PC-9 (cell line): ENCODE measurements around the gene C2CD3. TPM values are rescaled to one million over a fixed set of nuclear protein-coding genes. Genes with fewer than 3 reads are reported as not detected.

Experiments used
- BruUV-seq: library from RNA; stranded (reverse); fragments of 400-500 nt; replicated peaks from 2 replicates; lab custom pipeline; 2021; lab: Mats Ljungman, UMichigan
- CTCF ChIA-PET: fragments of 300-600 bp; sonication (Branson Sonifier 250); formaldehyde crosslinking; loops from one replicate; lab custom pipeline; 2022; ENCODE audit warnings: antibody characterized with exemption; lab: Charles Lee
- POLR2A ChIA-PET: fragments of 300-600 bp; sonication (Branson Sonifier 250); formaldehyde crosslinking; loops from one replicate; lab custom pipeline; 2022; ENCODE audit warnings: antibody characterized with exemption; ENCODE audit not compliant: unreplicated experiment; lab: Charles Lee
- DNase-seq, 2 experiments: peaks; one replicate each; pipeline versions ENCODE4 v3.0.0 to v3.0.0-alpha.2; 2015 to 2022; ENCODE audit warnings: mixed read lengths in 1 of 2
- H2AFZ ChIP-seq: fragments of 200-600 bp; sonication (generic); 2 replicates; pipeline ENCODE4 v1.8.1; 2017; ENCODE audit warnings: antibody characterized with exemption
- H3F3A ChIP-seq: fragments of 200-600 bp; sonication (generic); 2 replicates; pipeline ENCODE4 v1.8.1; 2017; ENCODE audit warnings: antibody characterized with exemption, mild to moderate bottlenecking, low read depth; ENCODE audit not compliant: insufficient read depth
- H3K27ac ChIP-seq: fragments of 200-600 bp; sonication (generic); 2 replicates; pipeline ENCODE4 v1.6.1; 2016; ENCODE audit warnings: mixed run types
- H3K27me3 ChIP-seq: fragments of 200-600 bp; sonication (generic); 2 replicates; pipeline ENCODE4 v1.6.1; 2016; ENCODE audit warnings: low read depth, mixed run types; ENCODE audit not compliant: insufficient read depth
- H3K36me3 ChIP-seq: fragments of 200-600 bp; sonication (generic); 2 replicates; pipeline ENCODE4 v1.6.1; 2016; ENCODE audit warnings: low read depth, mixed run types
- H3K4me1 ChIP-seq: fragments of 200-600 bp; sonication (generic); replicated peaks from 2 replicates; pipeline ENCODE4 v1.6.1; 2016; ENCODE audit warnings: mixed run types; ENCODE audit not compliant: insufficient read depth
- H3K4me2 ChIP-seq: fragments of 200-600 bp; sonication (generic); 2 replicates; pipeline ENCODE4 v1.6.1; 2017; ENCODE audit warnings: mixed run types
- H3K4me3 ChIP-seq: fragments of 200-600 bp; sonication (generic); 2 replicates; pipeline ENCODE4 v1.6.1; 2016; ENCODE audit warnings: mixed run types
- H3K79me2 ChIP-seq: fragments of 200-600 bp; sonication (generic); 2 replicates; pipeline ENCODE4 v1.6.1; 2017; ENCODE audit warnings: low read depth, mixed run types
- H3K9me2 ChIP-seq: fragments of 200-600 bp; sonication (generic); 2 replicates; pipeline ENCODE4 v1.8.1; 2017; ENCODE audit warnings: mild to moderate bottlenecking; ENCODE audit not compliant: insufficient read depth
- H3K9me3 ChIP-seq: fragments of 200-600 bp; sonication (generic); 2 replicates; pipeline ENCODE4 v1.8.1; 2016; ENCODE audit warnings: low read depth; ENCODE audit not compliant: insufficient read depth
- H4K20me1 ChIP-seq: fragments of 200-600 bp; sonication (generic); 2 replicates; pipeline ENCODE4 v1.8.1; 2017; ENCODE audit not compliant: insufficient read depth
- CTCF ChIP-seq: fragments of 200-600 bp; sonication (generic); conservative IDR thresholded peaks from 2 replicates; pipeline ENCODE4 v1.6.1; 2017; ENCODE audit warnings: mixed run types, antibody characterized with exemption, mild to moderate bottlenecking, moderate library complexity
- EZH2 ChIP-seq: fragments of 200-600 bp; sonication (generic); IDR thresholded peaks from 2 replicates; pipeline ENCODE4 v1.8.0; 2017; ENCODE audit warnings: antibody characterized with exemption, low read depth
- intact Hi-C: fragments of 100-400 bp; cut with micrococcal nuclease; formaldehyde crosslinking; loops from one replicate; pipeline ENCODE4 v1.10.0; 2022; ENCODE audit not compliant: unreplicated experiment
- total RNA-seq: library from RNA; stranded (reverse); gene quantifications from 2 replicates; pipeline ENCODE4 v1.2.3, GENCODE V29; 2021

Gene C2CD3
- total RNA-seq, 1 experiment from 2014 or later = 50.0 TPM

- H3K27me3 ChIP-seq = no peaks in the 10 kb centered on the region
- peaks cover 41% of the 10 kb centered on the region for H3K4me1 ChIP-seq
- H3K36me3 ChIP-seq = no peaks in the 10 kb centered on the region
- DNase-seq = peak in 1 of 2 experiments; percentile 73
- H2AFZ ChIP-seq = no peak overlapping the region
- POLR2A ChIA-PET = interaction anchor here (0.6 kb wide), 1 partner anchor 238 kb away, joined by 7 read pairs; the partner anchor contains the start of gene MRPL48
- peak overlapping the region; percentile 50 for H3K4me2 ChIP-seq
- no peak overlapping the region for H3K4me3 ChIP-seq
- BruUV-seq = no TSS peak
- no peaks in the 10 kb centered on the region for H4K20me1 ChIP-seq
- intact Hi-C loops = loop anchor here (2.0 to 5.0 kb wide), 2 partner anchors 43 kb away; partner anchors contain the start of gene UCP2
- CTCF ChIA-PET = no interaction called here
- no peaks in the 10 kb centered on the region for H3K9me2 ChIP-seq
- H3K9me3 ChIP-seq = no peaks in the 10 kb centered on the region
- TF ChIP-seq EZH2 = no peak
- no peak for TF ChIP-seq CTCF
- H3F3A ChIP-seq = peaks cover 35% of the 10 kb centered on the region
- H3K79me2 ChIP-seq = no peaks in the 10 kb centered on the region
- H3K27ac ChIP-seq = peak overlapping the region; percentile 68
Observed at GRCh38 chr11:74025467-74026166, 145.2 kb downstream of the C2CD3 start.

GRCh38 chr11:74024261-74025029, 146.4 kb downstream of the C2CD3 start:
- DNase-seq = no peak
- ChIA-PET POLR2A (interaction anchor here (0.6 kb wide), 1 partner anchor 717 kb away, joined by 4 read pairs; no protein-coding TSS in a partner anchor), CTCF (no interaction called here)
- H3F3A ChIP-seq = peaks cover 41% of the 10 kb centered on the region
- BruUV-seq = no TSS peak
- H3K27me3 ChIP-seq = no peaks in the 10 kb centered on the region
- H3K9me2 ChIP-seq = no peaks in the 10 kb centered on the region
- intact Hi-C loops = loop anchor here (5.0 kb wide), 1 partner anchor 42 kb away; the partner anchor contains the start of gene UCP2
- no peaks in the 10 kb centered on the region for H3K79me2 ChIP-seq
- TF ChIP-seq CTCF (no peak), EZH2 (no peak)
- no peaks in the 10 kb centered on the region for H3K36me3 ChIP-seq
- H3K9me3 ChIP-seq = no peaks in the 10 kb centered on the region
- no peaks in the 10 kb centered on the region for H4K20me1 ChIP-seq
- peak overlapping the region; percentile 68 for H3K27ac ChIP-seq
- peaks cover 52% of the 10 kb centered on the region for H3K4me1 ChIP-seq
- H2AFZ ChIP-seq = no peak overlapping the region
- H3K4me2 ChIP-seq = no peak overlapping the region
- H3K4me3 ChIP-seq = no peak overlapping the region

GRCh38 chr11:74023276-74023675, 147.5 kb downstream of the C2CD3 start:
- CTCF ChIA-PET = no interaction called here
- no peak overlapping the region for H2AFZ ChIP-seq
- peaks cover 59% of the 10 kb centered on the region for H3K4me1 ChIP-seq
- no peaks in the 10 kb centered on the region for H3K36me3 ChIP-seq
- POLR2A ChIA-PET = no interaction called here
- no peak for DNase-seq
- no peaks in the 10 kb centered on the region for H3K27me3 ChIP-seq
- H3K27ac ChIP-seq = no peak overlapping the region
- no peak overlapping the region for H3K4me3 ChIP-seq
- no peaks in the 10 kb centered on the region for H3K9me2 ChIP-seq
- H3F3A ChIP-seq = peaks cover 48% of the 10 kb centered on the region
- no peaks in the 10 kb centered on the region for H4K20me1 ChIP-seq
- H3K79me2 ChIP-seq = no peaks in the 10 kb centered on the region
- BruUV-seq = no TSS peak
- intact Hi-C loops = no loop called here
- TF ChIP-seq EZH2 (no peak), CTCF (no peak)
- H3K9me3 ChIP-seq = no peaks in the 10 kb centered on the region
- H3K4me2 ChIP-seq = no peak overlapping the region
